Activated CD4-positive, alpha-beta T cell treated with anti-CD3 and anti-CD28 coated beads, Interleukin-2, amount 50 U/mL, for 24 hours (primary cell): Measurements from ENCODE around the gene NFIA.

Experiments used
- DNase-seq, 2 donors: peaks; one replicate each; pipeline ENCODE4 v3.0.0-alpha.2; 2020; ENCODE audit warnings: low read depth in 1 of 2, low spot score in 1 of 2

Gene NFIA

DNA sequence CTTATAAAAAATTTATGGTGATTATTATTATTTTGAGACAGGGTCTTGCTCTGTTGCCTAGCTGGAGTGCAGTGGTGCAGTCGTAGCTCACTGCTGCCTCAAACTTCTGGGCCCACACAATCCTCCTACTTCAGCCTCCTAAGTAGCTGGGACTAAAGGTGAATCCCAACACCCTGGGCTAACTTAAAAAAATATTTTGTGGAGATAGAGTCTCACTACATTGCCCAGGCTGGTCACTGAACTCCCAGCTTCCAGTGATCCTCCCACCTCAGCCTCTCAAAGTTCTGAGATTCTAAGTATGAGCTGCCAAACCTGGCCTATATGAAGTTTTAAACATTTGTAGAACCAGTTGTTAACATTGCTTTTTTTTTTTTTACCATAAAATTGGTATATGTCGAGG lies 18.2 kb downstream of the NFIA start:
- DNase-seq, result no peak

DNA sequence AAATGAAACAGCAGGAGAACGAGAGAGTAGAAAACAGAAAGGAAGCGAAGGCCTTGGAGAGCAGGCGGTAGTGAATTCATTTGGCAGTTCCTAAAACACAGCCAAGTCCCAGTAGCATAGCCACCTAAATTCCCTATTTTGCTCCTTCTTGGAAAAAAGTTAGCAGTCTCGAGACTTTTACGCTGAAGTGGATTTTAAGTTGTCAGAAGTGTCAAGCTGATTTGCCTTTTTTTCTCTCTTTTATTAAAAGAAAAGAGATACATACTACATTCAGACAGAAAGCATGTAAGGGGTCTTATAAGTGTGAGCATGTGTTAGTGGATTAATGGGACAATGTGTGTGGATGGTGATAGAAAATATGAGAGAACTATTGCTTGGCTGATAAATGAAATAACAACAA lies 19.2 kb downstream of the NFIA start:
- no peak for DNase-seq

DNA sequence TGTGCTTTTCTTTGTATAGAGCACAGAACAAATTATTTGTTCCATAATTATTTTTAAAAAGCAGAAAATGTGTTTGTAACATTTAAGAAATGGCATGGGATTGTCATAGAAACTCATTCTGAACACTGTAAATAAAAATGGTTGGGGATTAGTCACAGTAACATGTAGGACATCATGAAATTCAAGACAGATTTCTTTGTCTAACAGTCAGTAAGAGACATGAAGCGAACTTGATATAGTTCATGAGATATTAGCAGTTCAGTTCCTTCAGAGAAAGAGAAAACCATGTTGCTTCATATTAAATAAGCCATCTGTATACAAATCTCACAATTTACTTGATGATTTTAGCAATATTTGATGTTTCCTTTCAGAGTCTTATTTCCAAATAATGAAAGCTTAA lies 19.7 kb downstream of the NFIA start:
- no peak for DNase-seq

DNA sequence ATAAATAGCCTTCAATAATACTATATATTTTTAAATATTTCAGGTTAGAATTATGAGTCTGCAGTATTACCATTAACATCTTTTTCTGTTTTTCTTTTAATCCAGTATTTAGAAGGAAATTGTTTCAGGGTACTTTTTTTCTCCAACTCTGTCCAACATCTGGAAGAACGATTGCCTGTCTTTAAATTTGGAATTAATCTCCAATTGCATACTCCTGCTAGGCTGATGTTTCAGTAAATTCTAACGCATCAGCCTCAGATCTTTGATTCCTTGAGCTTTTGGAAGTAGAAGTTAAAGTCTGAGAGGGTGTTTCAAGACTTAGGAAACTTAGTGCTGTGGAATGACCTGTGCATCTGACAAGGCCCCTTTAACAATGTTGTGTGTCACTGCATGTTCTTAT lies 20.3 kb downstream of the NFIA start:
- DNase-seq, result no peak

DNA sequence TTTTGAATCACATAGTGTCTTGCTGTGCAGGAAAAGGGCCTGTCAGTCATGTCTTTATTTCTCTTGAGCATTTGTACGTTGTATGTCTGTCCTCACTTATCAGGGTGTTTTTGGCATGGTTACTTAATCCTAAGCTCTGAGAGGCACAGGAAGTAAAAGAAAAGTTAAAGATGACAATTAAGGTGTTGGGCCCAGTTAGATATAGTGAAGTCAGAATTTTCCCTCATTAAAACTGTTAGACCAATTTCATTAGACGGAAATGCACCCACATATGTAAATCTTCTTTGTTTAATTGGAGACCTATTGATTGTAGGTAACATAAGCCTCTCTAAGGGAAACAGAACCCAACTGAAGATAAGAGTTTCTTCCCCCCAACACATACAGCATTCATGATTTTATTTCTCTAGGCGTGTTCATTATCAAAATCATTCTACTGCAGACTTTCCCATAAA lies 21.9 kb downstream of the NFIA start:
- no peak for DNase-seq

DNA sequence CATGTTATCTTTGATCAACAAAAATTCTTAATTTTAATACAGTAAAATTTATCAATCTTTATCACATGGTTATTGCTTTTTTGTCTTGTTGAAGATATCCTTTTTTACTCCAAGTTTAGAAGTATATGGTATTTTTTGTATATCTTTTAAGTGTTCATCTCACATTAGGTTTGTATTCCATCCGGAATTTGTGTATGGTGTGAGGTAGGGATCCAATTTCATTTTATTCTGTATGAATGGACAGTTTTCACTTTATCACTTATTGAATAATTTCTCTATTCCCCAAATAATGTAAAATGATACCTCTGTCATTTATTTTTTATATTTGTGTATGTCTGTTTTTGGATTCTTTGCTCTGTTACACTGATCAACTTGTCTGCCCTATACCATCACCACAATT lies 25.3 kb downstream of the NFIA start:
- no peak for DNase-seq

DNA sequence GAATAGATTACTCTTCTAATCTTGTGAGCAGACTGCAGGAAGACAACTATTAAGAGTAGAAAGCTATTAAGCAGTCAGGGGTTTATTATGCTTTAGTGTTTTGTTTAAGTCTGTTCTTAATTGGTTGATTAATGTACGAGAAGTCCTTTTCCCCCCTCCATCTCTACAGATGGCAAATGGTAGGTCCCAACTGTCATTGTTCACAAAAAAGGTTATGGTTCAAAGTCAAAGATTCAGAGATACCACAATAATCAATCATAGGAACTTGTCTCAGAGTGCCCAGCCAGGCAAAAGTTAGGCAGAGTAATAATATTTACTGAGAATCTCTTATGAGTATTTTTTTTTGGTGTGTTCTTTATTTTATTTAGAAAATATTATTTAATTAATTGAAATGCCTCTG lies 26.8 kb downstream of the NFIA start:
- no peak for DNase-seq

DNA sequence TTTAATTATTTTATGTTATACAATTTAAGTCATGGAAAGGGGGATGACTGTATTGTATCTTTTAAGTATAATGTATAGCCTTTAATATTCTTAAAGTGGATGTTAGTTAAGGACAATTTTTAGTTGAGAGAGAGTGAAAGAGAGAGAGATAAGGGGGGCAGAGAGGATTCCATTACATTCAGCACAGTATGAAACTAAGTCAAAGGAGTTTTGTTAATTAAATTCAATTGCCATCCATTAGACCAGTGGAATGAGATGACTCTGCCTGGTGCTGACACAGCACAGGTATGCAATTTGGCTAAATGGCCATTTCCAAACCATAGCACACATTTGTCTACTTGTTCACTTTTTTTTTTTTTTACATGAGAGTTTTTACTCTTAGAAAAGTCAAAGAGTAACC lies 27.5 kb downstream of the NFIA start:
- DNase-seq, result no peak

DNA sequence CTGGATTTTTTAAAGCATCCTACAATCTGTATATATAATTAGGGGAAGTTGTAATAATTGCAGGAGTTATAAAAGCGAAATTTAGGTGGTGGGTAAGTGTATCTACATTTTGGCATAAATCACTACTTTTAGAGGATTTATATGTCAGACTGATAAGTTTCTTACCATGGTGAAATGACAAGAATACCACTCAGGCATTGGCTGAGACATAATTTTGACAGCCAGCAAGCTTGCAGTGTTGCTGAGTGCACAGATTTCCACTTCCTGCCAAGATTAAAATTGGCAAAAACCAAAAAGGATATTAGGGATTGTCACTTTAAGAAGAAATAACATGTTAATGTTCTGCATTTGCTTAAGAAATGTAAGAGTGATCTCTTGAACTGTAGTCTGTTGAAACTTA lies 28.2 kb downstream of the NFIA start:
- DNase-seq, result no peak

DNA sequence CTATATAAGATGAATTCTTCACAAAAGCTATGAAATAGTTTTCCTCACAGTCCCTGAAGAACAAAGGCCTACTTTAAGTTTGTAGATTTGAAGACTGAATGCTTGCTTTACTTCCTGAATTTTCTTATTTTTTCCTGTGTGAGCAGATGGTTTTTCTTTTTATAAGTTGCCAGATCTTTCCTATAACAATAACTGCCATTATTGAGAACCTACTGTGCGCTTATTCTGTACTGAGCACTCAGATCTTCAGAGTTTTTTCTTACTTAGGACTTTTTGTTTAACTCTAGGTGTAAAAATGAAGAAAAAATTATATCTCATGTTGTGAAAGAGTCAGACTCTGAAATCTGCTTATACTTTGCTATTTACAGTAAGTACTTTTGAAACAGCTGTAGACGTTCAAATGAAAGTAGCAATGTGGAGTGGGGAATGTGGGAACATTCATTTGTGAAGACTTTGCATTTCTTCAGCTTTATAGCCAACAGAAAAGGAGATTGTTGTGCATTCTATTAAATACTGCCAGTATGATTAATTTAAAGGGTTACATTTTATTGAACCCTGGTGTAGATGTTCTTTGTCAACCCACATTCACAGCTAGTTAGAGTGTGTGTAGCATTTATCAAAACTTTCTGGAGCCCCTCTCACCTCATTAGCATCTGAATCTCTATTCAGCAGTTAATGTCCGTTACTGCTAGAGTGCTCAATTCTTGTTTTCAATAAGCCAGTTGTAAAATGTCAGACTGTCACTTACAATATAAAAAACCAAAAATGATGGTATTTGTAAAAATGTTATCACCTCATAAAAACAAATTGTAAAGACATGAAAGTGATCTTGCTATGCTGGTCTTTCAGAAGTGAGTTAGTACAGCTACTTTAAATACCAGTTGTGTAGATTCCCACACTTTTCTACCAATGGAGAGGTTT lies 29.0 kb downstream of the NFIA start:
- no peak for DNase-seq

DNA sequence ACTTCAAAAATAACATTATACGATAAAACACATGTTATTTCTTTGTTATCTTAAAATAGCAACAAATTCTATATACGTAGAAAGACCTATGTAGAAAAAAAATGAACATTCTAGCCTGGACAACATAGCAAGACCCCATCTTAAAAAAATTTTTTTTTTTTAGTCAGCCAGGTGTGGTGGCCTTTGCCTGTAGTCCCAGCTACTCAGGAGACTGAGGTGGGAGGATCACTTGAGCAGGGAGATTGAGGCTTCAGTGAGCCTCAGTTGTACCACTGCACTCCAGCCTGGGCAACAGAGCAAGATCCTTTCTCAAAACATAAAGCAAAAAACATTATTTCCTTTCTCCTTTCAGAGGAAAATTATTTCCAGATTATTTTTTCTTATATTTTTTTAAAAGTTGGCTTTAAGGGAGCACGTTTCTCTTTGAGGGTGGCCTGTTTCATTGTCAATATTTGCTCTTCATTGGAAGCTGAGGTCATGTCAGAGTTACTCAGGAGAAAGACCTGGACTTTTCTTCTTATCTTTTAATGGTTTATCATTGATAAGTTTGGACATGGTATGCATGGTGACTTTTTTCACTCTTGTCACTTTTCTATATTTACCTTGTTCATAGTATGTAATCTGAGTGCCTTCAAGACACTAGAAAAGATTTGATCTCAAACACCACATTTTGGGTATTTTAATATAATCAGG lies 32.0 kb downstream of the NFIA start:
- no peak for DNase-seq

DNA sequence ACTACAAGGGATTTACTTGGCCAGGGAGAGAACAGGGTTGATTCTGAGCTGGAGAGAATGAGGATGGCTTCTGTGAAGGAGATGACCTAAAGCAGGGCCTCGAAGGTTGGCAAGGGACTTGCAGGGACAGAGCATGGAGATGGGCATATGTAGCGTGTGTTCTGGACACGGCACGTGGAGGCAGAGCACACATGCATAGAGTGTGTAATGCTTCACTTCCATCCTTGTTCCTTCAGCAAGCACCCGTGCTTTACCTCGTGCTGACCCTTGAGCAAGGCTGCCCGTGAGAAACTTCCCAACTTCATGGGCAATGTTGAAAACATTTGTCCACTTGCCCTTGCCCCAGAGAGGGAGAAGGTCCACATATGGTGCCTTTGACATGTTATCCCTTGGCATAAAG lies 33.1 kb downstream of the NFIA start:
- no peak for DNase-seq

DNA sequence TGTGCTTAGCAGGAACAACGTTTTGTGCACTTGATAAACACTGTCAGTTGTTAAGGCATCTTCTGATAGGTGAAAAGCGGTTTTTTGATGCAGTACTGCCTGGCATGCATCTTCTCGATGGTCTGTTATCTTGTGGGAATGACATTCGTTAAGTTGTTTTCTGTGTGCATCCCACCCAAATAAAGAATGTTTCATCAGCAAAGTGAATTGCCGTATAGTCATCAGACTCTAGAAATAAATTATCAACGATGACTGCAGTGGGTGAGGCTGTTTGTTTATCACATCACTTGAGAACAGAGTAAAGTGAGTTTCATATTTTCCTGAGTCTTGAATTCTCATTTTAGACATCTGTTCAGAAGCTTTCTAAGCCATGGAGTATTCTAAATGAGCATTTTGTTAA lies 34.1 kb downstream of the NFIA start:
- DNase-seq, result no peak

DNA sequence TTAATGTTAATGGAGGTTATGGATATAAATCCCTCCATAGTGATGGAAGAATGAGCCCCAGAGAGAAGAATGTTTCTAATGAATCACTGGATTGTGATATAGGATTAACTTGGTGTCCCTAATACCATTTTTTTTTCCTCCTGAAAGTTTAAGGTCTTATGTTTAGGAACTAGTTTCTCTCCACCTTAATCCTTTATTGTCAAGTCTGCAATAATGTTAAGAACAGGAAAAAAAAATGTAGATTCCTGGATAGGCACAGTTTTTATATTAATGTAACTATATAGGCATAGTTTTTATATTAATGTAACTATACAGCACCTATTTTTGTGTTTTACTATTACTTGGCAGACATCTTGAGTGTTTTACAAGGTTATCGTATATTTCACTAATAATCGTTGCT lies 34.9 kb downstream of the NFIA start:
- no peak for DNase-seq

DNA sequence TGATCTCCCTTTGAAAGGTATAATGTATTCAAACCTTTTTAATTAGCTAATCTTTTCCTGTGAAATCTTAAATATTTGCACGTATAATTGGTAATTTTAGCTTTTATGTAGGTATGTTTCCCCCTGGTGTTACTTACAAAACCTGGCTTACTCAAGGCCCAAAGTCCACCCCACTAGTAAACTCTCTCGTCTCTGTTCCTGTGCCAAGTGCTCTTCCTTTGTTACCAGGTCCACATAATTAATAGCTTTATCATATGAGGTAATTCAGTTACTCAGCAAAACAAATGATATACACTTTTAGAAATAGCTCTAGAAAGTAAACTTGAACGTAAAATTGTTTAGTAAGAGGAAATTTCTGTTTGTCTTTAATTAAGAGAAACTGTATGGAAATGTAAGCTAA lies 36.7 kb downstream of the NFIA start:
- no peak for DNase-seq

DNA sequence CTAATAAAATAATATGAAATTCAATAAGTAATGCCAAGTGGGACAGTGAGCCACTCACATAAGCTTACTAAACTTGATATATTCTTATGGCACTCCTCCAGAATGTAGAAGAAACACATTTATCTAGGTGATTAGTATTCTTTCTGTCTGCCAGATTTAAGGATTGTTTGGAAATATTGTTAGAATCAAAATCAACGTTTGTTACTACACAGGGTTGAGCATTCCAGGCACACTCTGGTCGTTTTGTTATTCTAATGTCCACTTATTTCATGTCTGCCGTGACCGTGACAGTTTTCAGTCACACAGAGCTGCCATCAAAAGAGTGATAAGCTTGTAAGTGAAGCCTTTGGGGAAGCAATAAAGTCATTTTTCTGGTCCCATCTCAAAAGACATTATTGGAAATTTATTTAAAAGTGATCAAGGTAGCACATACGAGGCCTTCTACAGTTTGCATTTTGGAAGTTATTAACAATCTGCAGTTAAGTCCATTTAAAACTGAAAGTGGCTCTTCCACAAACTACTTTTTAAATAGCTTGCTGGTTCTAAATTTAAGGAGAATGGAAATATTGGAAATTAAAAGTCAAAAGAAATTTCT lies 38.0 kb downstream of the NFIA start:
- DNase-seq, result no peak

DNA sequence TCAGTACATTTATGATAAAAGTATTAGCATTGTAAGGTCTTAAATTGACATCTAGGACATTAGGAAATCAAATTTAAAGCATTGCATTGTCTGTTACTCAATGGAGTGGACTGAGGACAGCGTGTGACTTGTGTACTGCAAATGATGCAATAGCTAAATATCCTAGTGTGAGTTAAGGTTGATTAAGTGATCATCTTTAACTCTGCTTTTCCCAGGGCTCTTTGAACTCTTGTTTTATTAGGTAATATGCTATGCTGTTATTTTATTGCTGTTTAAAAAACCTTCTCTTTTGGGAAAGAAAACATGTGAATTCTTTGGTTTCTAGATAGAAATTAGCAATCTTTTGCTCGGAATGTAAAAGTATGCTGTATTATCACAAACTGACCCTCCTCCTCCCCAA lies 38.6 kb downstream of the NFIA start:
- no peak for DNase-seq

DNA sequence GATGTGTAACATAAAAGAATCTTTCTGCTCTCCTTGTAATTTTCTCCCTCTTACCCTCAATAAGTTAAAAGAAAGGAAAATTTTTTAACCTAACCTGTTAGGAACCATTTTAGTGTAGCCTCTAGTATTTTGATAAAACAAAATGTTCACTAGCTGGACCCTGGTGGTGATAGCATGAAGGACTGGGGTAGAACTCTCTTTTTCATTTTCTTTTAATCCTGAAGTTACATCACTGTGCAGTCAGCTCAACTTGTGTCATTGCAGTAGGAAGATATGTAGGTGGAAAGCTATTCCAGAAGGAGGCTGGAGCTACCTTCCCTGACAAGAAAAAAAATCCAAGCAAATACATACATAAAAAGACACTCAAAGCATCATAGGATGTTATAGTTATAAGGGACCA lies 39.3 kb downstream of the NFIA start:
- DNase-seq, result no peak

DNA sequence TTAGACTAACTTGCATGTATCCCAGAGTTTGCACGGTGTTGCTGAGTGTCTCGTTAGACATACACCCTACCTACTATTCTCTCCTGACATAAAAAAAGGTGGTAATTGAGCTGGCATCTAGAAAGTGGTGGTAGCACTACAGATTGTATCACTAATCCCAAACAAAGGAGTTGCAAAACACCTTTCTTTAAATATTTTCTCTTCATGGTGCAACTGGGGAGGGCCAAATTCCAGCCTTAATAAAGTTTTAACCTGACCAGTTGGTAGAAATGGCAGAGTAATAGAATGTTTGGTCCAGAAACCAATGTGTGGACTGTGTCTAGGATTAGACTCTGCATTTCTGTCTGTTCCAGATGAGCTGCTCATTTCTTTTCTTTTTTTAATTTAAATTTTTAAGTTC lies 40.0 kb downstream of the NFIA start:
- DNase-seq, result no peak

DNA sequence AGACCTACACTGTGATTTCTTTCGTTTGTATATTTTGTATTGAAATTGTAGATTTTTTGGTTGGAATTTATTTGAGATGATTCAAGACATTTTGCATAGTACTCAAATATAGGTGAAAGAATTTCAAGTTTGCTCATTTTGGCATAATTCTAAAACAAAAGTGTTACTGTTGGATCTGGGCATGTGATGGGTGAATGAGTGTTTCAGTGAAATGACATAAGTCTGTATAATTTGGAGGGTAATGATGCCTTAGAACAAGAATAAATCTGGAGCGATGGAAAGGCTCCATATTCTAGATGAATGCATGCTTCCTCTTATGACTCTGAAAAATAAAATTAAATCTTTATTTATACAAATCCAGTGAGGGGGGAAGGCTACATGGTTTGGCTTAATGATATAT lies 41.0 kb downstream of the NFIA start:
- no peak for DNase-seq

DNA sequence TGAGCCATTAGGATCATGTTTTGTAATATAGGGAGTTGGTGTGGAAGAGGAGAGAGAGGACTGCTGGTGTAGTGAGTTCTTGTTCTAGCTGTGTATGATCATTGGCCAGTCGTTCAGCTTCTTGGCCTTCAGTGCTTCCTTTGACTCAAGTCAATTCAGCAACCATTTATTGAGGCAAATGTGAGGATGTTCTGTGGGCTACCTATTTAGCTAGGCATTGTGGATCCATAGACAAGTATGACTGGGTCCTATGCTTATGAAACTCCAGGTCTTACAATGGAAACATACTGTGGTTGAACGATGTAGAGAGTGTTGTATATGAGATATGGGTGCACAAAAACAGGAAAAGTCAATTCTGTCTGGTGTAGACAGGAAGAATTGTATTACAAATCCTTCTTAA lies 41.7 kb downstream of the NFIA start:
- DNase-seq, result no peak

DNA sequence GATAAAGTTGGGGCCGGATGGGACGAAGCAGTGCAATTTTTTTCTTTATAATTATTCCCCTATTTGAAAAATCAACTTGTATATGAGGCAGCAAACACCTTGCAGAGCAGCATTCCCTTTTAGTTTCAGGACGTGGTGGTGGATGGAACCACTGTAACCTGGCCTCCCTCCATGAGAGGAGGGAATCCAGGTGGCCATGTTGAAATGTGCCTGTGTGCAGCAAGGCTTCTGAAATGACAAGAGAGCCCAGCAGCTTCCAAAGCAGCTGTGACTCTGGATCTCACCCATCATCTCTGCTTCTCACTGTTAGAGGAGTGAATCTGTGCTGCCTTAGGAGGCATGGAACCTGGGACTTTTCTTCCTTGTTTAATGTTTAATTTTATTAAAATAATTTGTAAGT lies 42.3 kb downstream of the NFIA start:
- no peak for DNase-seq
